Natural killer cell (primary cell): Measurements from ENCODE around the gene DIP2C. TPM values are rescaled to one million over a fixed set of nuclear protein-coding genes. Genes with fewer than 3 reads are reported as not detected.

ENCODE experiments used
- ATAC-seq, 3 donors: fragments of 150-1000 bp in 2 of 3; fragments of 200-7000 bp in 1 of 3; cut with Tn5 transposase; 1 replicate in 1 of 3; 2 replicates in 2 of 3; pipeline ENCODE4 v1.10.0; 2021; ENCODE audit warnings: mild to moderate bottlenecking in 2 of 3, moderate library complexity in 2 of 3
- DNase-seq, 2 donors: peaks; one replicate each; pipeline versions ENCODE4 v3.0.0 to v3.0.0-alpha.2; 2013 to 2021; ENCODE audit warnings: mixed read lengths in 1 of 2
- H3K27ac ChIP-seq: one replicate; pipeline ENCODE4 v1.5.1; 2013; ENCODE audit warnings: mild to moderate bottlenecking, low read length
- H3K27me3 ChIP-seq: one replicate; pipeline ENCODE4 v1.6.1; 2013; ENCODE audit warnings: low read length; ENCODE audit not compliant: control insufficient read depth, insufficient read depth
- H3K36me3 ChIP-seq: one replicate; pipeline ENCODE4 v1.6.1; 2013; ENCODE audit warnings: low read length; ENCODE audit not compliant: control insufficient read depth, insufficient read depth
- H3K4me1 ChIP-seq: one replicate; pipeline ENCODE4 v1.6.1; 2013; ENCODE audit warnings: low read length; ENCODE audit not compliant: control insufficient read depth, insufficient read depth
- H3K4me3 ChIP-seq: one replicate; pipeline ENCODE4 v1.5.1; 2013; ENCODE audit warnings: low read length
- H3K9me3 ChIP-seq: one replicate; pipeline ENCODE4 v1.6.1; 2013; ENCODE audit warnings: low read length; ENCODE audit not compliant: control insufficient read depth, insufficient read depth
- H3K27ac Mint-ChIP-seq, 2 donors: one replicate each; pipeline ENCODE4 v1.8.0; 2022; ENCODE audit warnings: mild to moderate bottlenecking in 2 of 2, mixed read lengths in 2 of 2, moderate library complexity in 1 of 2
- H3K27me3 Mint-ChIP-seq, 2 donors: one replicate each; pipeline ENCODE4 v1.8.0; 2022; ENCODE audit warnings: low read depth in 2 of 2, mixed read lengths in 2 of 2
- H3K36me3 Mint-ChIP-seq: one replicate; pipeline ENCODE4 v1.8.0; 2022; ENCODE audit warnings: mixed read lengths
- H3K4me1 Mint-ChIP-seq, 2 donors: one replicate each; pipeline ENCODE4 v1.8.0; 2022; ENCODE audit warnings: mixed read lengths in 2 of 2
- H3K4me3 Mint-ChIP-seq: one replicate; pipeline ENCODE4 v1.8.0; 2022; ENCODE audit warnings: mild to moderate bottlenecking, moderate library complexity, mixed read lengths
- H3K9me3 Mint-ChIP-seq, 2 donors: one replicate each; pipeline ENCODE4 v1.8.0; 2022; ENCODE audit warnings: mixed read lengths in 2 of 2
- WGBS: methylation state at CpG from one replicate; pipeline ENCODE4 v1.1.7; 2013; ENCODE audit warnings: missing lambda C conversion rate; ENCODE audit not compliant: insufficient coverage; 5-methylcytosine and 5-hydroxymethylcytosine counted together
- intact Hi-C: fragments of 100-400 bp; cut with micrococcal nuclease; formaldehyde crosslinking; loops from one replicate; pipeline ENCODE4 v1.14.2; 2022
- total RNA-seq, 4 donors: library from RNA; stranded (reverse); fragments of 120-200 nt in 1 of 4; gene quantifications; one replicate each; pipeline versions ENCODE4 v1.2.3 to v1.2.4, GENCODE V29; 2013 to 2022
- TF ChIP-seq, protein P1 (sequence below): fragments of 200-600 bp; IDR thresholded peaks from one replicate; pipeline ENCODE4 v1.8.0; 2022; ENCODE audit warnings: antibody characterized with exemption

The DIP2C gene
- total RNA-seq, 3 donors from 2014 or later (not counting 1 experiment from before 2014, with no cell fraction given), result 1.5 to 5.8 (median 3.8) TPM

DNA sequence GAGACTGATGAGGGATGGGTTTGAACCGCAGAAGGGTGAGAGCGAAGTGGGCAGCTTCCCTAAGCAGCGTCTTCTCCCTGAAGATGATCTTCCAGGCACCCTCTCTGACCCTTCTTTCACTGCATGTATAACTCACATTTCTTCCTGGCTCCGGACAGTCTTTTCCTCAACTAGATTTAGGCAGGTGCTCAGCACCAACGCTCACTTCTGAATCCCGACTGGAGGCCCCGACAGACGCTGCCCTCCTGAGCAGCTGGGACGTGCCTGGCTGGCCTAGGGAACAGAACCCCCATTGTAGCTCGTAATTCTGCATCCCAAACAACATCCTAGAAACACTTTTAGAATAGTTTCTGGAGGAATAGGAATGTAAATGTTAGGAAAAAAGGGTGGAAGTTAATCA, 206.6 kb downstream of the DIP2C start:
- H3K4me1 Mint-ChIP-seq, result peaks cover 17 to 19% of the 10 kb centered on the region in 2 donors
- no peak overlapping the region for H3K4me3 ChIP-seq
- intact Hi-C loops, result no loop called here
- H3K9me3 ChIP-seq, result no peaks in the 10 kb centered on the region
- no peak overlapping the region for H3K27ac Mint-ChIP-seq
- peaks cover 17% of the 10 kb centered on the region for H3K4me1 ChIP-seq
- no peak overlapping the region for H3K4me3 Mint-ChIP-seq
- no peak for ATAC-seq
- no peak overlapping the region for H3K27ac ChIP-seq
- 94% methylated on average over 9 of the region's 10 CpGs for WGBS
- no peaks in the 10 kb centered on the region for H3K27me3 Mint-ChIP-seq
- TF ChIP-seq, protein P1, sequence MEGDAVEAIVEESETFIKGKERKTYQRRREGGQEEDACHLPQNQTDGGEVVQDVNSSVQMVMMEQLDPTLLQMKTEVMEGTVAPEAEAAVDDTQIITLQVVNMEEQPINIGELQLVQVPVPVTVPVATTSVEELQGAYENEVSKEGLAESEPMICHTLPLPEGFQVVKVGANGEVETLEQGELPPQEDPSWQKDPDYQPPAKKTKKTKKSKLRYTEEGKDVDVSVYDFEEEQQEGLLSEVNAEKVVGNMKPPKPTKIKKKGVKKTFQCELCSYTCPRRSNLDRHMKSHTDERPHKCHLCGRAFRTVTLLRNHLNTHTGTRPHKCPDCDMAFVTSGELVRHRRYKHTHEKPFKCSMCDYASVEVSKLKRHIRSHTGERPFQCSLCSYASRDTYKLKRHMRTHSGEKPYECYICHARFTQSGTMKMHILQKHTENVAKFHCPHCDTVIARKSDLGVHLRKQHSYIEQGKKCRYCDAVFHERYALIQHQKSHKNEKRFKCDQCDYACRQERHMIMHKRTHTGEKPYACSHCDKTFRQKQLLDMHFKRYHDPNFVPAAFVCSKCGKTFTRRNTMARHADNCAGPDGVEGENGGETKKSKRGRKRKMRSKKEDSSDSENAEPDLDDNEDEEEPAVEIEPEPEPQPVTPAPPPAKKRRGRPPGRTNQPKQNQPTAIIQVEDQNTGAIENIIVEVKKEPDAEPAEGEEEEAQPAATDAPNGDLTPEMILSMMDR, result no peak
- H3K27me3 ChIP-seq, result no peaks in the 10 kb centered on the region
- no peaks in the 10 kb centered on the region for H3K36me3 ChIP-seq
- no peaks in the 10 kb centered on the region for H3K36me3 Mint-ChIP-seq
- H3K9me3 Mint-ChIP-seq, result peaks cover 0 to 5% of the 10 kb centered on the region in 2 donors
- no peak for DNase-seq

DNA sequence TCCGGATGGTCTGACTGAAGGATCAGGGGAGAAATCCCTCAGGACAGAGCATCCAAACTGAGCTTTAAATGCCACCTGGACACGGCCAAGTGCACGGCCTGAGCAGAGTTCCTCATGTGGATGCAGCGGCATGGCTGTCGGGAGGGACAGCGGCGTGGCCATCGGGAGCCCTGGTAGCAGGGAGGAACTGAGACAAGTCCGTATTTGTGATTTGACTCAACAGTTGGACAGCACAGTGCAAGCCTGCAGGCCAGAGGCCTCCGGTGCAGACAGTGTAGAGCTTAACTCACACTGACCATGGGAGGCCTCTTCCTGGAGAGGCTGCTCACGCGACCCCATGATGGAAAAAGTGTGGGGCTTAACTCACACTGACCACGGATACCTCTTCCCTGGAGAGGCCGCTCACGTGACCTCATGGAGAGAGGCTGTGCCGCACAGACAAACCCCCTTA, 207.4 kb downstream of the DIP2C start:
- 94% methylated on average over 16 of the region's 16 CpGs for WGBS
- Histone ChIP-seq H3K27me3 (no peaks in the 10 kb centered on the region), H3K9me3 (no peaks in the 10 kb centered on the region), H3K4me1 (peaks cover 17% of the 10 kb centered on the region), H3K27ac (no peak overlapping the region), H3K4me3 (no peak overlapping the region), H3K36me3 (no peaks in the 10 kb centered on the region)
- Mint-ChIP-seq H3K36me3 (no peaks in the 10 kb centered on the region), H3K4me1 (peaks cover 20 to 24% of the 10 kb centered on the region in 2 donors), H3K9me3 (peaks cover under 1 to 6% of the 10 kb centered on the region in 2 donors), H3K27ac (no peak overlapping the region), H3K27me3 (no peaks in the 10 kb centered on the region), H3K4me3 (no peak overlapping the region)
- ATAC-seq (no peak), DNase-seq (no peak)
- TF ChIP-seq, protein P1, result no peak
- intact Hi-C loops, result no loop called here

DNA sequence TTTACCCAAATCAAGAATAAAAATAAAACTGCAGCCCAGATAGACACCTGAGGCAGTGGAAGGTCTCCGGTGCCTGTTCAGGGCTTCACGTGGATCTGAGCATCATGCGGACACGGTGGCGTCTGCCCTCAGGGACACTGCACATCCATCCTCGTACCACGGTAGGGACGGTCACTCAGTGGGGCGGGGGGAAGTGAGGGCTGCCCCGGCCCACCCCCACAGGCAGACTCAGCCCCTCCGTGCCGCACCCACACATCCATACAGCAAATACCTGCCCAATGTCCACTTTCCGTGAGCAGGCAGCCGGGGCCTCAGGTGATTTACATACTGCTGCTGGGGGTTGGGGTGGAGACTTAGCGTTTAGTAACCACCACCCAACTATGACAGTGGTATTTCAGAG, 207.8 kb downstream of the DIP2C start:
- no peaks in the 10 kb centered on the region for H3K27me3 ChIP-seq
- no peaks in the 10 kb centered on the region for H3K9me3 ChIP-seq
- no peak overlapping the region for H3K4me3 ChIP-seq
- DNase-seq (no peak), ATAC-seq (no peak)
- H3K4me1 ChIP-seq, result peaks cover 17% of the 10 kb centered on the region
- TF ChIP-seq, protein P1, result no peak
- H3K36me3 ChIP-seq, result no peaks in the 10 kb centered on the region
- H3K36me3 Mint-ChIP-seq, result no peaks in the 10 kb centered on the region
- 94% methylated on average over 14 of the region's 15 CpGs for WGBS
- H3K27ac Mint-ChIP-seq, result no peak overlapping the region
- peaks cover 3 to 9% of the 10 kb centered on the region in 2 donors for H3K9me3 Mint-ChIP-seq
- H3K4me1 Mint-ChIP-seq, result peaks cover 24 to 28% of the 10 kb centered on the region in 2 donors
- no peak overlapping the region for H3K4me3 Mint-ChIP-seq
- H3K27me3 Mint-ChIP-seq, result no peaks in the 10 kb centered on the region
- intact Hi-C loops, result no loop called here
- no peak overlapping the region for H3K27ac ChIP-seq

GRCh38 chr10:480928-481552, 208.4 kb downstream of the DIP2C start:
- Histone ChIP-seq H3K27ac (no peak overlapping the region), H3K4me3 (no peak overlapping the region), H3K27me3 (no peaks in the 10 kb centered on the region), H3K36me3 (no peaks in the 10 kb centered on the region), H3K4me1 (peaks cover 17% of the 10 kb centered on the region), H3K9me3 (no peaks in the 10 kb centered on the region)
- H3K9me3 Mint-ChIP-seq, result peaks cover 3 to 9% of the 10 kb centered on the region in 2 donors
- DNase-seq (no peak), ATAC-seq (no peak)
- WGBS, result 83% methylated on average over 17 of the region's 17 CpGs
- intact Hi-C loops, result no loop called here
- peaks cover 24 to 29% of the 10 kb centered on the region in 2 donors for H3K4me1 Mint-ChIP-seq
- TF ChIP-seq, protein P1, result no peak
- no peaks in the 10 kb centered on the region for H3K36me3 Mint-ChIP-seq
- H3K4me3 Mint-ChIP-seq, result no peak overlapping the region
- H3K27me3 Mint-ChIP-seq, result no peaks in the 10 kb centered on the region
- no peak overlapping the region for H3K27ac Mint-ChIP-seq
